ENCODE data around the gene USPL1.
"Not testable (repeated sequence)": the region's sequence is repeated elsewhere in the genome, so short reads cannot be mapped to it uniquely, and the experiment has no call there.

The USPL1 gene

DNA sequence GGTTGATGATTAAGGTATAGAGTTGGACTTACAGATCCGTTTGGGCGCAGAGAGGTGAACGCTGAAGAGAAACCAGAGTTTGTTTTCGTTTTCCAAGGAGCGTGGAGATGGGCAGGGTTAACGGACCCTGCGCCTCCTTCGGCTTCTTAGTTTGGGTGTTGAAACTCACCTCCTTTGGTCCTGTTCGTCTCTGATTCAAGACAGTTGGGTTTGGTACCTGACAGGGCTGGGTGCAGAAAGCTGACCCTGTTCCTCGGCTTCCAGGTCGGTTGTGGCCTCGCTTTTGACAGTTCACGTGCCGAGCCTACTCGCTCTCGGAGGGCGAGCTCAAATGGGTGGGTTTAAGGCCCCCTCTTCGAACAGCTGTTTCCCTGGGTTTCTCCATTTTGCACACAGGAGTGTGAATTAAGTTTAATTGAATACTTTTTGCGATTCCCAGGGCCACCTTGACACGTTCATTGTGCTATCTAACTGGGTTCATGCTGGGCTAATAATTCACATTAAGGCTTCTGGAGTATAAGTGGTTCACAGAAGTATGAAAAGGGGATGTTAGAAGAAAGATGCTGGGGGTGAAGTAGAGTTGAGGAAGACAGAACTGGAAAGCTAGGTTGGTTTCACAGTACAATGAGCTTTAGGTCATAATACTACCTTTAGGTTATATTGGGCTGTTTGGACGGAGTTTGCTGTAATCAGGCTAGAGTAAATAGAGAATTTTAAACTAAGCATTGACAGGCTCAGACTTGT, 638 bp downstream of the USPL1 start:
- no peak for DNase-seq

GRCh38 chr13:30618930-30619279, 1.2 kb downstream of the USPL1 start:
- DNase-seq = no peak

DNA sequence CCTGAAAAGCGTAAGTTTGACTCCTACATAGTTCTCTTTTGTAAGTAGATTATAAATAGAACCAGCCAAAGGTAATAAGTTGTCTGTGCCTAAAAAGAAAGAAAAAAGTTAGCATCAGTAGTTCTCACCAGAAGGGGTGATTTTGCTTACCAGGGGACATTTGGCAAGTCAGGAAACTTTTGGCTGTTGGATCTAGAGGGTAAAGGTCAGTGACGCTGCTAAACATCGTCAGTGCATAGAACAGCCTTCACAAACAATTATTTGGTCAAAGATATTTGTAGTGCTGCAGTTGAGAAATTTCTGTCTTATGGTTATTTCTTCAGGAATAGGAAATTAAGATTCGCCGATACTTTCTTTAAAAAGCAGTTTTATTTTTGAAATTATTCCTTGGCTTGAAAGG, 2.0 kb downstream of the USPL1 start:
- no peak for DNase-seq

- DNase-seq = no peak
These were observed 3.2 kb downstream of the USPL1 start for GRCh38 chr13:30620941-30621340.

GRCh38 chr13:30622551-30622950, 4.8 kb downstream of the USPL1 start:
- no peak for DNase-seq

DNA sequence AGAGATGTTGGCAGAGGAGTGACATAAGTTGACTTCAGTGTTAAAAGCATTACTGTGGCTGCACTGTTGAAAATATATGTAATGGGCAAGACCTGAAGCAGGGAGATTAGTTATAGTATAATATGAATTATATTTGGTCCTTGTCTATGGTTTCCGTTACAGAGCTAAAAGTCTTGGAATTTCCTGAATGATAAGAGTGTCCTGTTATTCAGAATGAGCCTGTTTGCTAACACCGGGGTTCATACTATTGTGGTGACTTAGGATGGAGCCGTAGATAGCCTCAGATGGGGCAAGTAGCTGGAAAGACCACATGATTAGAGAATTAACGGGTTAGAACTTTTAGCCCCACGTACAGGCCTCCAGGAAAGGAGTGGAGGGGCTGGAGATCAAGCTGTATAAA, 5.7 kb downstream of the USPL1 start:
- DNase-seq = no peak

DNA sequence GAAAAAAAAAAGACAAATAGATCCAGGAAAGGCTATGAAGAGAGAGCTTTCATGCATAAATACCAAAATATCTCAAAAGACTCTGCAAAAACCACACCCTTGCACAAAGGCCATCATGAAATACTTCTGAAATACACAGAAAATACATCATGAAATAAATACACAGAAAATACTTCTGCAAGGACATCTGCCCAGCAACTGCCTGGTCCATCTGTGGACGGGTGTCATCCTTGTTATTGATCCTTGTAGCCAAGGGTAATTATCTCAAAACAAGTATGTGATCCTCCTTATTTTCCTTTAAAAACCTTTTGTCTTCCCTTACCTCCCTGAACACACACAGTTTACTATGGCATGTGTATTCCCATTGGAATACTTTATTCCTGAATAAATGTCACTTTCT, 6.9 kb downstream of the USPL1 start:
- no peak for DNase-seq

- no peak for DNase-seq
These were observed 11.8 kb downstream of the USPL1 start for GRCh38 chr13:30629527-30629926.

DNA sequence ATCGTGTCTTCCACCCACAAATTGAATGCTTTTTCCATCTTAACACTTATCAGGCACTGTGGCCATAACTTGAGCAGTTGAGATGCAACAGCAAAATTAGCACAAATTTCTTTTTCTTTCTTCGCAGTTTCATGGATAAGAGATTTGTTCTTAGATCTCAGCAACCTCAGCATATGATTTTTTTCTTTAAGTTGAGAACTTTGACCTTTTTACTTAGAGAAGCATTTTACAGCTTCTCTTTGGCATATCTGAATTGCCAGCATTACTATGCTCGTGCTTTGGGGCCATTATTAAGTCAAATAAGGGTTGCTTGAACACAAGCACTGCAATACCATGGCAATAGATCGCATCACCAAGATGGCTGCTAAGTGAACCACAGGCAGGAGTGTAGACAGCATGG, 16.1 kb downstream of the USPL1 start:
- no peak for DNase-seq

DNA sequence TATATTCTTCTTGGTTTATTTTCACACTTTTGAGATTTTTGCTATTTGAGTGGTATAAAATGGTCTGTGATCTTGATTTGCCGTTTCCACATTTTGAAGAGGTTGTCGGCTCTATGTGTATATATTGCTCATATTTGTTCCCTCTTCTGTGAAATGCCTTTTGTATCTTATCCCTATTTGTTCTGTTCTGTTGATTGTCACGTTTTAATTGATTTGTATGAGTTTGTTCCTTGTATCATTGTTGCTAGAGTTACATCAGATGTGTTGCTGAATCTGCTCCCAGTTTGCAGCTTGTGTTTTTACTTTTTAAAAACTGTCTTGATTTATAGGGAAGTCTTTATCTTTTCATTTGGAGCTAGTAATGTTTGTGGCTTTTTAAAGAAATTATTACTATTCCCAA, 17.1 kb downstream of the USPL1 start:
- no peak for DNase-seq

- no peak for DNase-seq
These were observed 20.6 kb downstream of the USPL1 start for GRCh38 chr13:30638301-30638700.

- DNase-seq = no peak
These were observed 22.0 kb downstream of the USPL1 start for GRCh38 chr13:30639671-30640070.

DNA sequence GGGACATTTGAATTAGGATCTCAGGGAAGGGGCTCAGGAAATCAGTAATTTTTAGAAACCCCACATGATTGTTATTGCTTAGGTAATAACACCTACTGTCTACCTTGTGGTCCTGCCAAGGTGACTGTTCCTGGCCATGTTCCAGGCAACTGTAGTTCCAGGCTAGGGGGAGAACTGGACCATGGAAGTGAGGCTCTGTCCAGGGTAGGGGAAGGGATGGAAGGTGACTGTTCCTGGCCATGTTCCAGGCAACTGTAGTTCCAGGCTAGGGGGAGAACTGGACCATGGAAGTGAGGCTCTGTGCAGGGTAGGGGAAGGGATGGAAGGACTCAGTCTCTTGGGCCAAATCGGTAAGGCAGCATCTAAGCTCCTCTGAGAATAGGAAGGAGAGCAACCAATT, 23.5 kb downstream of the USPL1 start:
- DNase-seq = not testable (repeated sequence)

DNA sequence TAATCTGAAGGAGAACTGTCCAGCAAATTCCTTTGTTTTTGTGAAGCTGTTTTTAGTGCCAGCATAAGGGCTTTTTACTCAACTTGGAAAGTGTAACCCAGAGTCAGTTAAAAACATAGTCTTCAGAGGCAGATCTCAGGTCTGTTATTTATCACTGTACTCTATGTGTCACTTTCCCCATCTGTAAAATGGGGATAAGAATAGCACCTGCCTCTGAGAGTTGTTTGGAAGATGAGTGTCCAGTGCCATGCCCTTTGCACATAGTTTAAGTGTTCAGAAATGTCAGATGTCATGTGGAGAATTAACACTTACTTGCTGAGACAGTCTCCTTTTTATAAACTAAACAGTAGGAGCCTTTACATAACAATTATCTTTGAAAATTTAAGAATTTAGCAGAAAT, 27.9 kb downstream of the USPL1 start:
- no peak for DNase-seq

DNA sequence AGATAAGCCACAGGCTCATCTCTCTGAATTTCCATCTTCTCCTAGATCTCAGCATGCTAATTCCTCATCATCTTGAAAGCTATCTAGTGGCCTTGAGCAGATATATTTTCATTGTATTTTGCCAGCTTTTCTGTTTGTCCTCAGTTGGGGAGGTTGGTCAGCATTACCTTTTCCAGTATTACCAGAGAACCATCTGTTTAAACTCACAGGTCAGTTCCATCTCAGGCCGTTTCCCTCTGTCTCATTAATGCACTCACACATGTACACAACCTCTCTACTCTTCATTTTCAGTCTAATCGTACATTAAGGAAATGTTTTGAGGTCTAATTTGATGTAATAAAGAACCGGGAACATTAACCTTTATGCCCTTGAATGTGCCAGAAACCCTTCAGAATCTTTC, 29.7 kb downstream of the USPL1 start:
- DNase-seq = no peak

- no peak for DNase-seq
These were observed 30.3 kb downstream of the USPL1 start for GRCh38 chr13:30647824-30648521.

GRCh38 chr13:30648522-30649012, 30.8 kb downstream of the USPL1 start:
- DNase-seq = no peak

DNA sequence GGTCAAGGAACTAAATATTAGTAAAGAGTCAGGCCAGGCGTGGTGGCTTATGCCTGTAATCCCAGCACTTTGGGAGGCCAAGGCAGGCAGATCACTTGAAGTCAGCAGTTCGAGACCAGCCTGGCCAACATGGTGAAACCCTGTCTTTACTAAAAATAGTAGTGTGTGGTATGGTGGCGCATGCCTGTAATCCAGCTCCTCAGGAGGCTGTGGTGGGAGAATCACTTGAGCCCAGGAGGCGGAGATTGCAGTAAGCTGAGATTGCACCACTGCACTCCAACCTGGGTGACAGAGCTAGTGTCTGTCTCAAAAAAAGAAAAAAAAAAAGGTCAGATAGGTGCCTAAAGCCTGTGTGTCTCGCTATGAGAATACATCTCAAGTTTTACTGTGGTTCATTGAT, 33.9 kb downstream of the USPL1 start:
- not testable (repeated sequence) for DNase-seq

- DNase-seq = no peak
These were observed 35.1 kb downstream of the USPL1 start for GRCh38 chr13:30652746-30653386.

GRCh38 chr13:30654430-30654829, 36.7 kb downstream of the USPL1 start:
- DNase-seq = no peak

DNA sequence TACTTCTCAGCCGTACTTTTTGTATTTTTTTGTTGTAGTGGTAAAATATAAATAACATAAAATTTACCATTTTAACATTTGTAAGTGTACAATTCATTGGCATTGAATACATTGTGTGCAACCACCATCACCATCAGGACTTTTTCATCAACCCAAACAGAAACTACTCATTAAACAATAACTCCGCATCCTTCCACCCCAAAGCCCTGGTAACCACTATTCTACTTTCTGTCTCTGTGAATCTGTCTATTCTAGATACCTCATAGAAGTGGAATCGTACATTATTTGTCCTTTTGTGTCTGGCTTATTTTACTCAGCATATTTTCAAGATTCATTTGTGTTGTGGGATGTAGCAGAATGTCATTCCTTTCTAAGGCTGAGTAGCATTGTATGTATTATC, 38.5 kb downstream of the USPL1 start:
- DNase-seq = no peak

DNA sequence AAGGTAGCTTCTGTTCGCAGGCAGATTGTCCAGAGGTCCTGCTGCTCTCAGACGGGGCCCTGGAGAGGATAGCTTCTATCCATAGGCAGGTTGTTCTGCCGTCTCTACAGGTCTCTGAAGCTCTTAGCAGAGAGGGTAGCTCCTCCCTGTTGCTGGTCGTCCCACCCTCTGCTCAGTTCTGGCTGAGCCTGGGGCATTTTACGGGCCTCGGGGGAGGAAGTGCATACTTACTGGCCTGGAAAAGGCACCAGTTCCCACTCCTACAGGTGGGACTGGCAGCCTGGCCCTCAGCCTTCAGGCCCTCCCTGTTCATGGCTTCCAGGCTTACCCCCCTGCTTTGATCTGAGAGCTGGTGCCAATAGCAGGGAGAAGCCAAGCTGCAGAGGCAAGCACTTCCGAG, 42.3 kb downstream of the USPL1 start:
- DNase-seq = no peak

GRCh38 chr13:30660796-30661195, 43.1 kb downstream of the USPL1 start:
- no peak for DNase-seq

- no peak for DNase-seq
These were observed 47.1 kb downstream of the USPL1 start for GRCh38 chr13:30664689-30665275.
